T-helper 22 cell (primary cell): ENCODE data around the gene ST6GALNAC4.

Experiments used
- DNase-seq: peaks from one replicate; pipeline ENCODE4 v3.0.0-alpha.2; 2020; ENCODE audit warnings: low read depth

ST6GALNAC4 gene

GRCh38 chr9:127916720-127917581 lies at the start of gene ST6GALNAC4:
TSS of gene ST6GALNAC4 (minus strand) at chr9:127917041. CDS start at chr9:127916419, 622 bp downstream.
- peak; percentile 89 for DNase-seq

- no peak for DNase-seq
Observed at GRCh38 chr9:127965953-127966352, 49.1 kb upstream of the ST6GALNAC4 start.

GRCh38 chr9:127963359-127964064 lies 46.7 kb upstream of the ST6GALNAC4 start:
- no peak for DNase-seq

GRCh38 chr9:127963041-127963358 lies 46.2 kb upstream of the ST6GALNAC4 start:
- no peak for DNase-seq

GRCh38 chr9:127962278-127962677 lies 45.4 kb upstream of the ST6GALNAC4 start:
- no peak for DNase-seq

GRCh38 chr9:127961613-127962155 lies 44.8 kb upstream of the ST6GALNAC4 start:
- no peak for DNase-seq

GRCh38 chr9:127961155-127961490 lies 44.3 kb upstream of the ST6GALNAC4 start:
- DNase-seq: no peak

- no peak for DNase-seq
Observed at GRCh38 chr9:127960410-127961154, 43.7 kb upstream of the ST6GALNAC4 start.

GRCh38 chr9:127959841-127960409 lies 43.1 kb upstream of the ST6GALNAC4 start:
- no peak for DNase-seq

GRCh38 chr9:127959398-127959797 lies 42.6 kb upstream of the ST6GALNAC4 start:
- DNase-seq: no peak

- DNase-seq: no peak
Observed at GRCh38 chr9:127958728-127959127, 41.9 kb upstream of the ST6GALNAC4 start.

GRCh38 chr9:127955294-127956015 lies 38.6 kb upstream of the ST6GALNAC4 start:
- DNase-seq: peak; percentile 77

GRCh38 chr9:127954831-127955293 lies 38.0 kb upstream of the ST6GALNAC4 start:
- no peak for DNase-seq

- DNase-seq: no peak
Observed at GRCh38 chr9:127953768-127954505, 37.1 kb upstream of the ST6GALNAC4 start.

- DNase-seq: no peak
Observed at GRCh38 chr9:127953154-127953553, 36.3 kb upstream of the ST6GALNAC4 start.

- no peak for DNase-seq
Observed at GRCh38 chr9:127950513-127951289, 33.9 kb upstream of the ST6GALNAC4 start.

- DNase-seq: no peak
Observed at GRCh38 chr9:127949827-127950512, 33.1 kb upstream of the ST6GALNAC4 start.

GRCh38 chr9:127947841-127948710 lies 31.2 kb upstream of the ST6GALNAC4 start:
- DNase-seq: no peak
